A673 (cell line): Measurements from ENCODE around the gene SPINT4.

ENCODE experiments used
- EZH2 ChIP-seq: fragments of 200-600 bp; sonication (generic); IDR thresholded peaks from 2 replicates; pipeline ENCODE4 v1.6.1; 2017; ENCODE audit warnings: borderline replicate concordance, low read depth, mild to moderate bottlenecking, mixed read lengths, antibody characterized with exemption, low read length; ENCODE audit not compliant: poor library complexity, severe bottlenecking
- TF ChIP-seq, protein P1 (sequence below): fragments of 300-800, 200-600 bp; sonication (generic); conservative IDR thresholded peaks from 2 replicates; pipeline ENCODE4 v1.5.1; 2017; ENCODE audit warnings: low read depth, mild to moderate bottlenecking, antibody characterized with exemption, low read length, moderate library complexity, mixed read lengths

DNA sequence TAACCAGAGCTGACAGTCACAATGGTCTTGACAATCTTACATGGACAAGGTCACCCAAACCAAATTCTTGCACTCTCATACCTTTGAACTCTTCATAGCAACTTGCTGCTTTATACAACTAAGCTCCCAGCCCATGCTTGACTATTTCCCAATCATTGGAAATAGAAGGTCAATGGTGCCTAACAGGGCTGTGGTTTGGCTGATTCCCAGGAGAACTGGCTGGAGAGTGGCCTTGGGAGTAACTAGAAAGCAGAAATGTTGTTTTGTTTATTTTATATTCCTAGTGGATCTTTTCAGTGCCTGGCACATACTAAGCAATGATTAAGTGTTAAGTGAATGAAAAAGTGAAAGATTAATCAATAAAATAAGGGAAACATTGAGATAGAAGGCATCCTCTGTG, 3.0 kb downstream of the SPINT4 start:
- TF ChIP-seq, protein P1, sequence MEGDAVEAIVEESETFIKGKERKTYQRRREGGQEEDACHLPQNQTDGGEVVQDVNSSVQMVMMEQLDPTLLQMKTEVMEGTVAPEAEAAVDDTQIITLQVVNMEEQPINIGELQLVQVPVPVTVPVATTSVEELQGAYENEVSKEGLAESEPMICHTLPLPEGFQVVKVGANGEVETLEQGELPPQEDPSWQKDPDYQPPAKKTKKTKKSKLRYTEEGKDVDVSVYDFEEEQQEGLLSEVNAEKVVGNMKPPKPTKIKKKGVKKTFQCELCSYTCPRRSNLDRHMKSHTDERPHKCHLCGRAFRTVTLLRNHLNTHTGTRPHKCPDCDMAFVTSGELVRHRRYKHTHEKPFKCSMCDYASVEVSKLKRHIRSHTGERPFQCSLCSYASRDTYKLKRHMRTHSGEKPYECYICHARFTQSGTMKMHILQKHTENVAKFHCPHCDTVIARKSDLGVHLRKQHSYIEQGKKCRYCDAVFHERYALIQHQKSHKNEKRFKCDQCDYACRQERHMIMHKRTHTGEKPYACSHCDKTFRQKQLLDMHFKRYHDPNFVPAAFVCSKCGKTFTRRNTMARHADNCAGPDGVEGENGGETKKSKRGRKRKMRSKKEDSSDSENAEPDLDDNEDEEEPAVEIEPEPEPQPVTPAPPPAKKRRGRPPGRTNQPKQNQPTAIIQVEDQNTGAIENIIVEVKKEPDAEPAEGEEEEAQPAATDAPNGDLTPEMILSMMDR: no peak
- no peak for TF ChIP-seq EZH2
